ENCODE results near the gene PKP2.

- no peak for TF ChIP-seq EZH2 (IDR thresholded peaks at IDR 0.05; ENCODE audit: insufficient read depth, poor library complexity, severe bottlenecking)
- TF ChIP-seq EZH2phosphoT487 (IDR thresholded peaks at IDR 0.05; ENCODE audit: insufficient read depth, low read depth), result no peak
These were observed 11.6 kb downstream of the PKP2 start for GRCh38 chr12:32884962-32885361.
